PC-3 (cell line): ENCODE results near the gene SIN3B.

Experiments
- EZH2 ChIP-seq: fragments of 300-600 bp; sonication (generic); IDR thresholded peaks from one replicate; pipeline ENCODE4 v1.6.1; 2017; ENCODE audit warnings: antibody characterized with exemption, mild to moderate bottlenecking, low read length; ENCODE audit not compliant: unreplicated experiment
- EZH2phosphoT487 ChIP-seq: fragments of 300-600 bp; sonication (generic); IDR thresholded peaks from 2 replicates; pipeline ENCODE4 v1.6.1; 2018; ENCODE audit warnings: mild to moderate bottlenecking, antibody characterized with exemption, low read length, borderline replicate concordance
- TF ChIP-seq, protein P1 (sequence below): fragments of 300-600 bp; sonication (generic); conservative IDR thresholded peaks from 2 replicates; pipeline ENCODE4 v1.5.1; 2017; ENCODE audit warnings: antibody characterized with exemption, low read depth, mild to moderate bottlenecking, low read length

DNA sequence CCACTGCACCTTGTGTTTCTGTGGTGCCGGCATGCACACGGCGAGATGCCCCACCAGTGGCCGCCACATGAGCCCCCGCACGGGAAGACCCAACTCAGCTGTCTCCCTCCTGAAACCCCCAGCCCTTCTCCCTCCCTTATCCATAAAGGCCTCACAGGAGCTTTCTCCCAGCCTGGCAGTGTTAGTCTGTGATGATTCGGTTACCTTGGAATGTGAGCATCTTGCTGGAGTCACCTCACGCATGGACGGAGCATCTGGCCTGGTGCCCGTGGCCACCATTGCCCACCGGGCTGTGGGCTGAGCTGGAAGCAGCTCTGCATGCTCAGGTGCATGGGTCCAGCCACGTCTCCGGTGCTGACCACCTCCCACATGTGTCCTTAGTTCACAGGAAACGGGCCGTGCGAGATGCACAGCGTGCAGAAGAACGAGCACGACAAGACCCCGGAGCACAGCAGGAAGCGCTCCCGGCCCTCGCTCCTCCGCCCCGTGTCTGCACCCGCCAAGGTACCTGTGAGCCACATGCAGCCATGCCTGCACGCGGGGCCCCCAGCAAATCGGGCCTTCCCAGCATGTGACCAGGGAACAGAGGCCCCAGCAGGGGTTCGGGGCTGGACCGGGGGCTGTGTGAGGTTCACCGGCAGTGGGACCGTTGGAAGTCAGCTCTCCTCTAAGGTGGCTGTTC lies 22.0 kb downstream of the SIN3B start:
- TF ChIP-seq, protein P1, sequence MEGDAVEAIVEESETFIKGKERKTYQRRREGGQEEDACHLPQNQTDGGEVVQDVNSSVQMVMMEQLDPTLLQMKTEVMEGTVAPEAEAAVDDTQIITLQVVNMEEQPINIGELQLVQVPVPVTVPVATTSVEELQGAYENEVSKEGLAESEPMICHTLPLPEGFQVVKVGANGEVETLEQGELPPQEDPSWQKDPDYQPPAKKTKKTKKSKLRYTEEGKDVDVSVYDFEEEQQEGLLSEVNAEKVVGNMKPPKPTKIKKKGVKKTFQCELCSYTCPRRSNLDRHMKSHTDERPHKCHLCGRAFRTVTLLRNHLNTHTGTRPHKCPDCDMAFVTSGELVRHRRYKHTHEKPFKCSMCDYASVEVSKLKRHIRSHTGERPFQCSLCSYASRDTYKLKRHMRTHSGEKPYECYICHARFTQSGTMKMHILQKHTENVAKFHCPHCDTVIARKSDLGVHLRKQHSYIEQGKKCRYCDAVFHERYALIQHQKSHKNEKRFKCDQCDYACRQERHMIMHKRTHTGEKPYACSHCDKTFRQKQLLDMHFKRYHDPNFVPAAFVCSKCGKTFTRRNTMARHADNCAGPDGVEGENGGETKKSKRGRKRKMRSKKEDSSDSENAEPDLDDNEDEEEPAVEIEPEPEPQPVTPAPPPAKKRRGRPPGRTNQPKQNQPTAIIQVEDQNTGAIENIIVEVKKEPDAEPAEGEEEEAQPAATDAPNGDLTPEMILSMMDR: no peak
- TF ChIP-seq EZH2phosphoT487 (no peak), EZH2 (no peak)
